ENCODE data around the gene CPA4. TPM values are rescaled to one million over a fixed set of nuclear protein-coding genes. Genes with fewer than 3 reads are reported as not detected.
A peak's percentile ranks its signal among the peaks of the same experiment; 100 is the strongest.

Gene CPA4
- total and polyA plus RNA-seq, 2 of the 13 experiments (the other 11 are each of a cell fraction or from before 2014, with no cell fraction given): 0.20 to 0.22 TPM

DNA sequence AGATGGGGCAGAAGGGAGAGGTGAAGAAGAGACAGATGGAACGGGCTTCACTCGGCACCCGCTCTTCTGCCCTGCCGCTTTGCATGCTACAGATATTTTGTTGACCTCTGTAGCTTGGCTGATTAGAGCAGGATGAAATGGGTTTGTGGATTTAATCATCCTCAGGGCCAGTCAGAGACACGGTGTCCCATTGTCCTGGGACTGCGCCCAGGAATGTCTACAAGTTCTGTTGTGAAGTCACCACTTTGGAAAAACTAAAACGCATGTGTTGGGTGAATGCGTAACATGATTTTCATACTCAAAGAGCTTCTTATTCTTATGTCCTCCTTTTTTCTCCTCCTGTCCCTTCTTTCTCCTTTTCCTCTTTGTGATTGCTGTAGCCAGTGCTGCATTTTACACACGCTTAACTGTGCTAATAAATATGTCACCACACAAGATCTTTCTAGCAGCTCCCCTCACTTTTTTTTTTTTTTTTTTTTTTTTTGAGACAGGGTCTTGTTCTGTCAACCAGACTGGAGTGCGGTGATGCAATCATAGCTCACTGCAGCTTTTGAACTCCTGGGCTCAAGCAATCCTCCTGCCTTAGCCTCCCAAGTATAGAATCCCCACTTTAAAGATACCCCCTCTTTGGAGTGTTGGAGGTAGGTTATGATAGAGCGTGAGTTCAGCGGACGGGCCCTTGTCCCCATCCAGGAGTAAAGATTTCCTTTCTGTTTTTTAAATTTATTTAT, 3.4 kb downstream of the CPA4 start:
- FAIRE-seq: no peak
- Histone ChIP-seq H3K79me2 (ENCODE audit: insufficient read depth, low read length) (no peaks in the 10 kb centered on the region), H4K20me1 (ENCODE audit: insufficient read depth, low read length) (no peaks in the 10 kb centered on the region), H3K36me3 (replicated peaks in 1 of 2; ENCODE audit: control insufficient read depth in 1 of 2, insufficient read depth in 2 of 2, low read length in 2 of 2) (no peaks in the 10 kb centered on the region), H3K27me3 (ENCODE audit: control insufficient read depth in 1 of 2, insufficient read depth in 2 of 2, low read length in 2 of 2) (0 out of 5 replicates have a peak, but pooled peaks cover 0 to 13% of the 10 kb centered on the region in 2 experiments), H3K4me3 (replicated peaks in 1 of 3; ENCODE audit: insufficient read depth in 1 of 3, low read depth in 2 of 3, low read length in 3 of 3) (no peak overlapping the region), H3K9ac (ENCODE audit: insufficient read depth, low read depth, low read length) (no peak overlapping the region), H2AFZ (ENCODE audit: low read length) (no peak overlapping the region), H3K4me1 (ENCODE audit: insufficient read depth, low read length) (no peaks in the 10 kb centered on the region), H3K4me2 (ENCODE audit: low read depth, low read length) (no peak overlapping the region), H3K27ac (ENCODE audit: extremely low read length, insufficient read depth, low read length) (no peak overlapping the region), H3K9me3 (ENCODE audit: low read length) (no peaks in the 10 kb centered on the region)
- no peak for ATAC-seq
- DNase-seq (ENCODE audit: low spot score): no peak
- WGBS (ENCODE audit: low lambda C conversion rate): 85% methylated on average over 13 of the region's 13 CpGs
- no TSS peak for BruUV-seq (replicated peaks)
- in situ Hi-C loops (cut with HindIII; ENCODE audit: extremely low pct_ligation_motif_present, low pct_unique_long_range_greater_than_20kb) (no loop called here), intact Hi-C loops (cut with micrococcal nuclease; ENCODE audit: unreplicated experiment) (no loop called here)
- CTCF ChIA-PET (ENCODE audit: low intra/inter-chr PET ratio, low total read pairs): no interaction called here
- TF ChIP-seq CEBPB (IDR thresholded peaks at IDR 0.05; ENCODE audit: borderline replicate concordance, low read depth, low read length) (peak; percentile 17; the same call in 1 of the 2 replicates), ZNF329 (CRISPR knock-in tag; IDR thresholded peaks at IDR 0.05; ENCODE audit: low read depth) (no peak)
- POLR2A ChIA-PET: no interaction called here

GRCh38 chr7:130297628-130298543, 4.9 kb downstream of the CPA4 start:
- Histone ChIP-seq H3K36me3 (replicated peaks in 1 of 2; ENCODE audit: control insufficient read depth in 1 of 2, insufficient read depth in 2 of 2, low read length in 2 of 2) (no peaks in the 10 kb centered on the region), H3K9ac (ENCODE audit: insufficient read depth, low read depth, low read length) (no peak overlapping the region), H3K4me3 (replicated peaks in 1 of 3; ENCODE audit: insufficient read depth in 1 of 3, low read depth in 2 of 3, low read length in 3 of 3) (no peak overlapping the region), H4K20me1 (ENCODE audit: insufficient read depth, low read length) (no peaks in the 10 kb centered on the region), H3K27ac (ENCODE audit: extremely low read length, insufficient read depth, low read length) (no peak overlapping the region), H2AFZ (ENCODE audit: low read length) (no peak overlapping the region), H3K27me3 (ENCODE audit: control insufficient read depth in 1 of 2, insufficient read depth in 2 of 2, low read length in 2 of 2) (peaks cover 1 to 18% of the 10 kb centered on the region in 2 experiments; a peak in 2 of 5 replicates), H3K9me3 (ENCODE audit: low read length) (no peaks in the 10 kb centered on the region), H3K4me2 (ENCODE audit: low read depth, low read length) (no peak overlapping the region), H3K79me2 (ENCODE audit: insufficient read depth, low read length) (no peaks in the 10 kb centered on the region), H3K4me1 (ENCODE audit: insufficient read depth, low read length) (no peaks in the 10 kb centered on the region)
- no peak for FAIRE-seq
- WGBS (ENCODE audit: low lambda C conversion rate): 67% methylated on average over 13 of the region's 20 CpGs
- no peak for DNase-seq (ENCODE audit: low spot score)
- POLR2A ChIA-PET: no interaction called here
- no TSS peak for BruUV-seq (replicated peaks)
- in situ Hi-C loops (cut with HindIII; ENCODE audit: extremely low pct_ligation_motif_present, low pct_unique_long_range_greater_than_20kb): no loop called here
- no peak for ATAC-seq
- intact Hi-C loops (cut with micrococcal nuclease; ENCODE audit: unreplicated experiment): no loop called here
- CTCF ChIA-PET (ENCODE audit: low intra/inter-chr PET ratio, low total read pairs): no interaction called here
- TF ChIP-seq, protein P1, sequence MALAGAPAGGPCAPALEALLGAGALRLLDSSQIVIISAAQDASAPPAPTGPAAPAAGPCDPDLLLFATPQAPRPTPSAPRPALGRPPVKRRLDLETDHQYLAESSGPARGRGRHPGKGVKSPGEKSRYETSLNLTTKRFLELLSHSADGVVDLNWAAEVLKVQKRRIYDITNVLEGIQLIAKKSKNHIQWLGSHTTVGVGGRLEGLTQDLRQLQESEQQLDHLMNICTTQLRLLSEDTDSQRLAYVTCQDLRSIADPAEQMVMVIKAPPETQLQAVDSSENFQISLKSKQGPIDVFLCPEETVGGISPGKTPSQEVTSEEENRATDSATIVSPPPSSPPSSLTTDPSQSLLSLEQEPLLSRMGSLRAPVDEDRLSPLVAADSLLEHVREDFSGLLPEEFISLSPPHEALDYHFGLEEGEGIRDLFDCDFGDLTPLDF (CRISPR knock-in tag; IDR thresholded peaks at IDR 0.05): no peak
- TF ChIP-seq, protein P2, sequence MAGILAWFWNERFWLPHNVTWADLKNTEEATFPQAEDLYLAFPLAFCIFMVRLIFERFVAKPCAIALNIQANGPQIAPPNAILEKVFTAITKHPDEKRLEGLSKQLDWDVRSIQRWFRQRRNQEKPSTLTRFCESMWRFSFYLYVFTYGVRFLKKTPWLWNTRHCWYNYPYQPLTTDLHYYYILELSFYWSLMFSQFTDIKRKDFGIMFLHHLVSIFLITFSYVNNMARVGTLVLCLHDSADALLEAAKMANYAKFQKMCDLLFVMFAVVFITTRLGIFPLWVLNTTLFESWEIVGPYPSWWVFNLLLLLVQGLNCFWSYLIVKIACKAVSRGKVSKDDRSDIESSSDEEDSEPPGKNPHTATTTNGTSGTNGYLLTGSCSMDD (CRISPR knock-in tag; IDR thresholded peaks at IDR 0.05): no peak
- no peak for TF ChIP-seq ZNF703 (CRISPR knock-in tag; IDR thresholded peaks at IDR 0.05; ENCODE audit: borderline replicate concordance)
- TF ChIP-seq ZNF337 (CRISPR knock-in tag; IDR thresholded peaks at IDR 0.05; ENCODE audit: borderline replicate concordance, low read depth): no peak
- no peak for TF ChIP-seq GPN1 (CRISPR knock-in tag; IDR thresholded peaks at IDR 0.05; ENCODE audit: borderline replicate concordance)
- no peak for TF ChIP-seq ZSCAN5A (CRISPR knock-in tag; IDR thresholded peaks at IDR 0.05; ENCODE audit: borderline replicate concordance)
- TF ChIP-seq AHR (CRISPR knock-in tag; IDR thresholded peaks at IDR 0.05): no peak
